ENCODE results near the gene GRHL1. TPM values are rescaled to one million over a fixed set of nuclear protein-coding genes. Genes with fewer than 3 reads are reported as not detected.

Gene GRHL1
- total and polyA plus RNA-seq, 4 donors: 3.6 to 13.7 (median 6.1) TPM

DNA sequence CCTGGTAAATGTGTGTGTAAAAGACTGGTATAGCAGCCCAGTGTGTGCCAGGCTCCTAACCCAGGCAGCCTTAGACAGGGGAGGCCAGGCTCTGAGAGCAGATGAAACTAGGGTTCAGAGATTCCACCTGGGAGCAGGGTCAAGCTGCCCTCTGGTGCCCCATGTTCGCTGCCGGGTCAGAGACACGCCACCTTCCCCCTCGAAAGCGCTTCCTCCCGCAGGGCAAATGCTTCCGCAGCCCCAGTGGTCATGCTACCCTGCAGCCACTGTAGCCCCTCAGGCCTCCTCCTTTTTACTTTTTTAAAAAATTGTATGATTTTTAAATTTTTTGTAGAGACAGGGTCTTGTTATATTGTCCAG is 81.2 kb downstream of the GRHL1 start:
- DNase-seq (ENCODE audit: low spot score): no peak
- Histone ChIP-seq H3K27me3 (ENCODE audit: control insufficient read depth in 4 of 4, insufficient read depth in 4 of 4, low read length in 3 of 4) (no peaks in the 10 kb centered on the region), H3K4me1 (ENCODE audit: control insufficient read depth in 4 of 4, insufficient read depth in 4 of 4, low read length in 3 of 4) (peaks cover 7 to 25% (median 21%) of the 10 kb centered on the region in 4 donors), H3K9me3 (ENCODE audit: control insufficient read depth in 4 of 4, low read length in 3 of 4) (no peaks in the 10 kb centered on the region), H3K9ac (ENCODE audit: low read depth in 1 of 2, low read length in 2 of 2) (no peak overlapping the region), H3K4me3 (ENCODE audit: low read depth in 1 of 3, low read length in 3 of 3) (no peak overlapping the region), H3K27ac (ENCODE audit: low read depth in 1 of 2, low read length in 2 of 2) (no peak overlapping the region), H3K36me3 (ENCODE audit: control insufficient read depth in 4 of 4, insufficient read depth in 3 of 4, low read depth in 1 of 4, low read length in 3 of 4) (no peaks in the 10 kb centered on the region)
- no peak for TF ChIP-seq HNF4G (IDR thresholded peaks at IDR 0.05)
- TF ChIP-seq FOXA1 (IDR thresholded peaks at IDR 0.05): no peak
- TF ChIP-seq, protein P1, sequence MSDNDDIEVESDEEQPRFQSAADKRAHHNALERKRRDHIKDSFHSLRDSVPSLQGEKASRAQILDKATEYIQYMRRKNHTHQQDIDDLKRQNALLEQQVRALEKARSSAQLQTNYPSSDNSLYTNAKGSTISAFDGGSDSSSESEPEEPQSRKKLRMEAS (IDR thresholded peaks at IDR 0.05): no peak
- no peak for TF ChIP-seq TAF1 (conservative IDR thresholded peaks at IDR 0.05)
- TF ChIP-seq FOXA2 (IDR thresholded peaks at IDR 0.05): no peak
- no peak for TF ChIP-seq EGR1 (IDR thresholded peaks at IDR 0.05; ENCODE audit: low read depth in 2 of 2)
- TF ChIP-seq, protein P2, sequence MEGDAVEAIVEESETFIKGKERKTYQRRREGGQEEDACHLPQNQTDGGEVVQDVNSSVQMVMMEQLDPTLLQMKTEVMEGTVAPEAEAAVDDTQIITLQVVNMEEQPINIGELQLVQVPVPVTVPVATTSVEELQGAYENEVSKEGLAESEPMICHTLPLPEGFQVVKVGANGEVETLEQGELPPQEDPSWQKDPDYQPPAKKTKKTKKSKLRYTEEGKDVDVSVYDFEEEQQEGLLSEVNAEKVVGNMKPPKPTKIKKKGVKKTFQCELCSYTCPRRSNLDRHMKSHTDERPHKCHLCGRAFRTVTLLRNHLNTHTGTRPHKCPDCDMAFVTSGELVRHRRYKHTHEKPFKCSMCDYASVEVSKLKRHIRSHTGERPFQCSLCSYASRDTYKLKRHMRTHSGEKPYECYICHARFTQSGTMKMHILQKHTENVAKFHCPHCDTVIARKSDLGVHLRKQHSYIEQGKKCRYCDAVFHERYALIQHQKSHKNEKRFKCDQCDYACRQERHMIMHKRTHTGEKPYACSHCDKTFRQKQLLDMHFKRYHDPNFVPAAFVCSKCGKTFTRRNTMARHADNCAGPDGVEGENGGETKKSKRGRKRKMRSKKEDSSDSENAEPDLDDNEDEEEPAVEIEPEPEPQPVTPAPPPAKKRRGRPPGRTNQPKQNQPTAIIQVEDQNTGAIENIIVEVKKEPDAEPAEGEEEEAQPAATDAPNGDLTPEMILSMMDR (IDR thresholded peaks at IDR 0.05; ENCODE audit: low read depth, low read length, missing input control): no peak
- WGBS: over 99% methylated on average over 7 of the region's 7 CpGs

DNA sequence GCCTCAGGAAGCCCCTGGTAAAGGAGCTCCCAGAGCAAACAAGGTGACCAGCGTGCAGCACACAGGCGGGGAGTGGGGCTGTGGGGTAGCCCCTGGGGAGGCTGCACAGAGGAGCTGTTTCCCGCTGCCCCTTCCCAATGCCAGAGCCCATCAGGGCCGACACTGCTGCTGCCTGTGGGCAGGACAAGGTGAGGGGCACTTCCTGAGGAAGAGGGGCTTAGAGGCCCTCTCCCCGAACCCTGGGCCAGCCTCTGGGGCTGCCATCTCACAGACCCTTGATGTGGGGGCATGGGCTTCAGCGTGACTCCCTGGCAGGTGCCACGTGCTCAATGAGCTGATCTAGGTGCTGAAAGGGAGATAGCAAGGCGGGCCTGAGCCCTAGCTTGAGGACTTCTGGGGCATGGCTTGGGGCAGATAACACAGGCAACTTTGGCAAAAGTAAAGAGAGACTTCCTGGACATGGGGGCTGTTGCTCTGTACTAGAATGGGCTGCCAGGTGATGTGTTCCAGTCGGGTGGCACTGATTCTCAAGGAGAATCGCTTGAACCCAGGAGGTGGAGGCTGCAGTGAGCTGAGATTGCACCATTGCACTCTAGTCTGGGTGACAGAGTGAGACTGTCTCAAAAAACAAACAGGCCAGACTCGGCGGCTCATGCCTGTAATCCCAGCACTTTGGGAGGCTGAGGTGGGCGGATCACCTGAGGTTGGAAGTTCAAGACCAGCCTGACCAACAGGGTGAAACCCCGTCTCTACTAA is 81.9 kb downstream of the GRHL1 start:
- no peak for DNase-seq (ENCODE audit: low spot score)
- Histone ChIP-seq H3K36me3 (ENCODE audit: control insufficient read depth in 4 of 4, insufficient read depth in 3 of 4, low read depth in 1 of 4, low read length in 3 of 4) (no peaks in the 10 kb centered on the region), H3K27ac (ENCODE audit: low read depth in 1 of 2, low read length in 2 of 2) (no peak overlapping the region), H3K27me3 (ENCODE audit: control insufficient read depth in 4 of 4, insufficient read depth in 4 of 4, low read length in 3 of 4) (no peaks in the 10 kb centered on the region), H3K4me3 (ENCODE audit: low read depth in 1 of 3, low read length in 3 of 3) (no peak overlapping the region), H3K9ac (ENCODE audit: low read depth in 1 of 2, low read length in 2 of 2) (no peak overlapping the region), H3K4me1 (ENCODE audit: control insufficient read depth in 4 of 4, insufficient read depth in 4 of 4, low read length in 3 of 4) (peaks cover 8 to 25% (median 21%) of the 10 kb centered on the region in 4 donors), H3K9me3 (ENCODE audit: control insufficient read depth in 4 of 4, low read length in 3 of 4) (no peaks in the 10 kb centered on the region)
- TF ChIP-seq GABPA (IDR thresholded peaks at IDR 0.05 in 1 of 2, conservative IDR thresholded peaks at IDR 0.05 in 1 of 2): no peak
- WGBS: 89% methylated on average over 14 of the region's 14 CpGs

DNA sequence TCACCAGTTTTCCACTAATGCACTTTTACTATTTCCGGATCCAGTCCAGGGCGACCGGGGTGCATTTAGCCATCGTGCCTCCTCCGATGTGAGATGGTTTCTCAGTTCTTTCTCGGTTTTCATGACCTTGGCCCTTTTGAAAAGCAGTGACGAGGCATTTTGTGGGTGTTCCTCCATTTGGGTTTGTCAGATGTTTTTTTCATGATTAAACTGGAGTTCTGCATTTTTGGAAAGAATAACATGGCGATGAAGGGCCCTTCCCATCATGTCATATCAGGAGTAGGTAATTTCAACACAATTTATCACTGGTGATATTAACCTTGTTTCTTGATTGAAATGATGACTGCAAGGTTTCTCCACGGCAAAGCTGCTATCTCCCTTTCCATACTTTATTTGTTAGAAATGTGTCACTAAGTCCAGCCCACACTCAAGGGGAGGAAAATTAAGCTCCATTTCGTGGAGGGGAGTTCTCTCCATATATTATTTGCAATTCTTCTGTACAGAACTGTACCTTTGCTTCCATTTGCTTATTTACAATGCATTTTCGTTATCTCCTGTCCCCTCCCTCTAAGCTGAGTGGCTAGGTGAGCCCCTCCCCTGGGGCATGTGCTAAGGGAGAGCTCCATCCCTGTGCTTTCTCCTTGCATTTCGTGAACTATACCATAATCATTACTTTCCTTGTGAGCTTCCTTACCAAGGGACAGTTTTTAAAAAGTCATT is 83.0 kb downstream of the GRHL1 start:
- Histone ChIP-seq H3K4me1 (ENCODE audit: control insufficient read depth in 4 of 4, insufficient read depth in 4 of 4, low read length in 3 of 4) (peaks cover 8 to 25% (median 21%) of the 10 kb centered on the region in 4 donors), H3K4me3 (ENCODE audit: low read depth in 1 of 3, low read length in 3 of 3) (no peak overlapping the region), H3K27ac (ENCODE audit: low read depth in 1 of 2, low read length in 2 of 2) (no peak overlapping the region), H3K9me3 (ENCODE audit: control insufficient read depth in 4 of 4, low read length in 3 of 4) (no peaks in the 10 kb centered on the region), H3K27me3 (ENCODE audit: control insufficient read depth in 4 of 4, insufficient read depth in 4 of 4, low read length in 3 of 4) (no peaks in the 10 kb centered on the region), H3K9ac (ENCODE audit: low read depth in 1 of 2, low read length in 2 of 2) (no peak overlapping the region), H3K36me3 (ENCODE audit: control insufficient read depth in 4 of 4, insufficient read depth in 3 of 4, low read depth in 1 of 4, low read length in 3 of 4) (no peaks in the 10 kb centered on the region)
- no peak for DNase-seq (ENCODE audit: low spot score)
- WGBS: 86% methylated on average over 12 of the region's 12 CpGs
- TF ChIP-seq, protein P2 (IDR thresholded peaks at IDR 0.05; ENCODE audit: low read depth, low read length, missing input control): no peak
- no peak for TF ChIP-seq EGR1 (IDR thresholded peaks at IDR 0.05; ENCODE audit: low read depth in 2 of 2)
- TF ChIP-seq GABPA (IDR thresholded peaks at IDR 0.05 in 1 of 2, conservative IDR thresholded peaks at IDR 0.05 in 1 of 2): no peak
- TF ChIP-seq, protein P3, sequence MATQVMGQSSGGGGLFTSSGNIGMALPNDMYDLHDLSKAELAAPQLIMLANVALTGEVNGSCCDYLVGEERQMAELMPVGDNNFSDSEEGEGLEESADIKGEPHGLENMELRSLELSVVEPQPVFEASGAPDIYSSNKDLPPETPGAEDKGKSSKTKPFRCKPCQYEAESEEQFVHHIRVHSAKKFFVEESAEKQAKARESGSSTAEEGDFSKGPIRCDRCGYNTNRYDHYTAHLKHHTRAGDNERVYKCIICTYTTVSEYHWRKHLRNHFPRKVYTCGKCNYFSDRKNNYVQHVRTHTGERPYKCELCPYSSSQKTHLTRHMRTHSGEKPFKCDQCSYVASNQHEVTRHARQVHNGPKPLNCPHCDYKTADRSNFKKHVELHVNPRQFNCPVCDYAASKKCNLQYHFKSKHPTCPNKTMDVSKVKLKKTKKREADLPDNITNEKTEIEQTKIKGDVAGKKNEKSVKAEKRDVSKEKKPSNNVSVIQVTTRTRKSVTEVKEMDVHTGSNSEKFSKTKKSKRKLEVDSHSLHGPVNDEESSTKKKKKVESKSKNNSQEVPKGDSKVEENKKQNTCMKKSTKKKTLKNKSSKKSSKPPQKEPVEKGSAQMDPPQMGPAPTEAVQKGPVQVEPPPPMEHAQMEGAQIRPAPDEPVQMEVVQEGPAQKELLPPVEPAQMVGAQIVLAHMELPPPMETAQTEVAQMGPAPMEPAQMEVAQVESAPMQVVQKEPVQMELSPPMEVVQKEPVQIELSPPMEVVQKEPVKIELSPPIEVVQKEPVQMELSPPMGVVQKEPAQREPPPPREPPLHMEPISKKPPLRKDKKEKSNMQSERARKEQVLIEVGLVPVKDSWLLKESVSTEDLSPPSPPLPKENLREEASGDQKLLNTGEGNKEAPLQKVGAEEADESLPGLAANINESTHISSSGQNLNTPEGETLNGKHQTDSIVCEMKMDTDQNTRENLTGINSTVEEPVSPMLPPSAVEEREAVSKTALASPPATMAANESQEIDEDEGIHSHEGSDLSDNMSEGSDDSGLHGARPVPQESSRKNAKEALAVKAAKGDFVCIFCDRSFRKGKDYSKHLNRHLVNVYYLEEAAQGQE (IDR thresholded peaks at IDR 0.05): no peak
- TF ChIP-seq, protein P4, sequence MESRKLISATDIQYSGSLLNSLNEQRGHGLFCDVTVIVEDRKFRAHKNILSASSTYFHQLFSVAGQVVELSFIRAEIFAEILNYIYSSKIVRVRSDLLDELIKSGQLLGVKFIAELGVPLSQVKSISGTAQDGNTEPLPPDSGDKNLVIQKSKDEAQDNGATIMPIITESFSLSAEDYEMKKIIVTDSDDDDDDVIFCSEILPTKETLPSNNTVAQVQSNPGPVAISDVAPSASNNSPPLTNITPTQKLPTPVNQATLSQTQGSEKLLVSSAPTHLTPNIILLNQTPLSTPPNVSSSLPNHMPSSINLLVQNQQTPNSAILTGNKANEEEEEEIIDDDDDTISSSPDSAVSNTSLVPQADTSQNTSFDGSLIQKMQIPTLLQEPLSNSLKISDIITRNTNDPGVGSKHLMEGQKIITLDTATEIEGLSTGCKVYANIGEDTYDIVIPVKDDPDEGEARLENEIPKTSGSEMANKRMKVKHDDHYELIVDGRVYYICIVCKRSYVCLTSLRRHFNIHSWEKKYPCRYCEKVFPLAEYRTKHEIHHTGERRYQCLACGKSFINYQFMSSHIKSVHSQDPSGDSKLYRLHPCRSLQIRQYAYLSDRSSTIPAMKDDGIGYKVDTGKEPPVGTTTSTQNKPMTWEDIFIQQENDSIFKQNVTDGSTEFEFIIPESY (IDR thresholded peaks at IDR 0.05): no peak
- no peak for TF ChIP-seq JUND (IDR thresholded peaks at IDR 0.05)
- TF ChIP-seq, protein P5, sequence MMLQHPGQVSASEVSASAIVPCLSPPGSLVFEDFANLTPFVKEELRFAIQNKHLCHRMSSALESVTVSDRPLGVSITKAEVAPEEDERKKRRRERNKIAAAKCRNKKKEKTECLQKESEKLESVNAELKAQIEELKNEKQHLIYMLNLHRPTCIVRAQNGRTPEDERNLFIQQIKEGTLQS (IDR thresholded peaks at IDR 0.05): no peak
- no peak for TF ChIP-seq HNF4G (IDR thresholded peaks at IDR 0.05)
- no peak for TF ChIP-seq RAD21 (IDR thresholded peaks at IDR 0.05)
- TF ChIP-seq YY1 (IDR thresholded peaks at IDR 0.05): no peak
- no peak for TF ChIP-seq TAF1 (conservative IDR thresholded peaks at IDR 0.05)
- TF ChIP-seq SP1 (IDR thresholded peaks at IDR 0.05): no peak

Data from liver (tissue), 9 donors.